Trophoblast cell (in vitro differentiated cells and primary cell): ENCODE data around the gene SFXN4.

Source experiments
- DNase-seq, 2 donors: peaks; one replicate each; pipeline ENCODE4 v3.0.0-alpha.2; 2016
- H2AFZ ChIP-seq: 2 replicates; pipeline ENCODE4 v1.6.1; 2013; ENCODE audit warnings: low read length, moderate library complexity, mild to moderate bottlenecking; ENCODE audit not compliant: insufficient read depth, poor library complexity
- H2AK5ac ChIP-seq: 2 replicates; pipeline ENCODE4 v1.6.1; 2013; ENCODE audit warnings: mild to moderate bottlenecking, low read length
- H2BK120ac ChIP-seq: 2 replicates; pipeline ENCODE4 v1.6.1; 2013; ENCODE audit warnings: low read length, mild to moderate bottlenecking, moderate library complexity; ENCODE audit not compliant: insufficient read depth, poor library complexity
- H2BK12ac ChIP-seq: 2 replicates; pipeline ENCODE4 v1.6.1; 2013; ENCODE audit warnings: mild to moderate bottlenecking, low read length, moderate library complexity
- H2BK5ac ChIP-seq: 2 replicates; pipeline ENCODE4 v1.6.1; 2013; ENCODE audit warnings: low read length, low read depth, moderate library complexity, mild to moderate bottlenecking; ENCODE audit not compliant: poor library complexity
- H3K14ac ChIP-seq: 2 replicates; pipeline ENCODE4 v1.6.1; 2013; ENCODE audit warnings: mild to moderate bottlenecking, low read length
- H3K18ac ChIP-seq: 2 replicates; pipeline ENCODE4 v1.6.1; 2013; ENCODE audit warnings: mild to moderate bottlenecking, low read length
- H3K23ac ChIP-seq: 2 replicates; pipeline ENCODE4 v1.6.1; 2013; ENCODE audit warnings: low read length
- H3K27ac ChIP-seq: 2 replicates; pipeline ENCODE4 v1.5.1; 2013; ENCODE audit warnings: low read depth, mild to moderate bottlenecking, inconsistent platforms, low read length, moderate library complexity
- H3K27me3 ChIP-seq: 2 replicates; pipeline ENCODE4 v1.6.1; 2013; ENCODE audit warnings: inconsistent platforms, mild to moderate bottlenecking, low read length, moderate library complexity; ENCODE audit not compliant: insufficient read depth
- H3K36me3 ChIP-seq, 2 experiments: 1 replicate in 1 of 2; 2 replicates in 1 of 2; pipeline ENCODE4 v1.6.1; 2013; ENCODE audit warnings: low read length in 2 of 2, mild to moderate bottlenecking in 2 of 2, moderate library complexity in 1 of 2; ENCODE audit not compliant: insufficient read depth in 2 of 2, control insufficient read depth in 1 of 2
- H3K4ac ChIP-seq: 2 replicates; pipeline ENCODE4 v1.6.1; 2013; ENCODE audit warnings: low read depth, mild to moderate bottlenecking, low read length, moderate library complexity
- H3K4me1 ChIP-seq, 2 experiments: 1 replicate in 1 of 2; 2 replicates in 1 of 2; pipeline ENCODE4 v1.6.1; 2013; ENCODE audit warnings: low read length in 2 of 2, mild to moderate bottlenecking in 2 of 2, moderate library complexity in 1 of 2; ENCODE audit not compliant: insufficient read depth in 2 of 2, control insufficient read depth in 1 of 2
- H3K4me2 ChIP-seq: 2 replicates; pipeline ENCODE4 v1.6.1; 2013; ENCODE audit warnings: inconsistent platforms, mild to moderate bottlenecking, low read length, moderate library complexity
- H3K4me3 ChIP-seq: 2 replicates; pipeline ENCODE4 v1.5.1; 2013; ENCODE audit warnings: mild to moderate bottlenecking, low read depth, low read length, inconsistent platforms
- H3K79me1 ChIP-seq: one replicate; pipeline ENCODE4 v1.6.1; 2013; ENCODE audit warnings: low read length
- H3K79me2 ChIP-seq: 2 replicates; pipeline ENCODE4 v1.6.1; 2013; ENCODE audit warnings: low read length, mild to moderate bottlenecking; ENCODE audit not compliant: control insufficient read depth, insufficient read depth, poor library complexity
- H3K9ac ChIP-seq: 2 replicates; pipeline ENCODE4 v1.6.1; 2013; ENCODE audit warnings: mild to moderate bottlenecking, low read length
- H3K9me3 ChIP-seq: 2 replicates; pipeline ENCODE4 v1.6.1; 2013; ENCODE audit warnings: low read depth, mild to moderate bottlenecking, control low read depth, inconsistent platforms, low read length; ENCODE audit not compliant: insufficient read depth
- H4K12ac ChIP-seq: 2 replicates; pipeline ENCODE4 v1.6.1; 2013; ENCODE audit warnings: low read depth, mild to moderate bottlenecking, low read length, moderate library complexity
- H4K8ac ChIP-seq: 2 replicates; pipeline ENCODE4 v1.6.1; 2013; ENCODE audit warnings: low read depth, mild to moderate bottlenecking, low read length, moderate library complexity
- H4K91ac ChIP-seq: one replicate; pipeline ENCODE4 v1.6.1; 2013; ENCODE audit warnings: low read depth, mild to moderate bottlenecking, low read length, moderate library complexity
- WGBS: extraction: QIAGEN DNeasy Blood & Tissue Kit; methylation state at CpG from one replicate; pipeline ENCODE4 v1.1.7; 2013; ENCODE audit warnings: missing lambda C conversion rate; ENCODE audit not compliant: insufficient read length, insufficient coverage; ENCODE audit errors: extremely low coverage; 5-methylcytosine and 5-hydroxymethylcytosine counted together

SFXN4 gene

GRCh38 chr10:119166118-119166500 is 595 bp upstream of the SFXN4 start:
- Histone ChIP-seq H3K27me3 (no peaks in the 10 kb centered on the region), H3K4me2 (peak overlapping the region; percentile 72), H4K8ac (peak overlapping the region; percentile 94), H2BK120ac (no peak overlapping the region), H4K12ac (peak overlapping the region; percentile 27), H3K9me3 (no peaks in the 10 kb centered on the region), H3K4ac (no peak overlapping the region), H3K4me3 (peak overlapping the region; percentile 85), H3K79me1 (peaks cover 8% of the 10 kb centered on the region), H3K23ac (no peak overlapping the region), H3K4me1 (peaks cover 4 to 6% of the 10 kb centered on the region in 2 experiments), H2AK5ac (no peak overlapping the region), H2BK12ac (peak overlapping the region; percentile 18), H2BK5ac (peak overlapping the region; percentile 52), H3K27ac (peak overlapping the region; percentile 36), H3K14ac (peak overlapping the region; percentile 75), H4K91ac (peak overlapping the region; percentile 69), H3K79me2 (peaks cover 5% of the 10 kb centered on the region), H2AFZ (peak overlapping the region; percentile 66), H3K18ac (peak overlapping the region; percentile 71), H3K9ac (peak overlapping the region; percentile 92), H3K36me3 (peaks cover 13 to 17% of the 10 kb centered on the region in 2 experiments)
- DNase-seq: no peak
- WGBS: no CpG with 5 or more reads among the region's 7 CpGs

DNA sequence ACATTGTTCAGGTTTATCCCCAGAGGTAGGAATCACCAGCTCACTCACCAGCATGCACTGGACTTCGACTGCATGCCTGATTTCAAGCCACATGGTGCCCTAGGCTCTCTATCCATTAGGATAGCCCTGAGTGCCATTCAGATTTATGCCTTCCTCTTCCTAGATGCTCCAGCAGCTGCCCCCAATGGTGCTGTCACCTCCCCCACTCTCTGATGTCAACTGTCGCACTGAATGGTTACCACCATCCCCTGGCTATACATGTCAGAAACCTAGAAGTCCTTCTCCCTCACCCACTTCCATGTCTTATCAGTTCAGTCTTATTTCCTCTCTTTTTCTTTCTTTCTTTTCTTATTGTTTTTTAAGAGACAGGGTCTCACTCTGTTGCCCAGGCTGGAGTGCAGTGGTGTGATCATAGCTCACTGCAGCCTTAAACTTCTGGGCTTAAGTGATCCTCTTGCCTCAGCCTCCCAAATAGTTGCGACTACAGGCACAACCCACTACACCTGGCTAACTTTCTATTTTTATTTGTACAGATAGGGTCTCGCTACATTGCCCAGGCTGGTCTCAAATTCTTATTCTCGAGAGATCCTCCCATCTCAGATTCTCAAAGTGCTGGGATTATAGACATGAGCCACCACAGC is 2.9 kb downstream of the SFXN4 start:
- Histone ChIP-seq H3K4me1 (peaks cover 4 to 6% of the 10 kb centered on the region in 2 experiments), H3K36me3 (peaks cover 7 to 9% of the 10 kb centered on the region in 2 experiments), H2BK12ac (no peak overlapping the region), H3K79me1 (peaks cover 8% of the 10 kb centered on the region), H2BK5ac (no peak overlapping the region), H3K4ac (no peak overlapping the region), H3K27me3 (no peaks in the 10 kb centered on the region), H3K27ac (no peak overlapping the region), H3K9ac (no peak overlapping the region), H2AK5ac (no peak overlapping the region), H4K8ac (no peak overlapping the region), H2BK120ac (no peak overlapping the region), H4K91ac (no peak overlapping the region), H3K79me2 (peaks cover 5% of the 10 kb centered on the region), H3K18ac (no peak overlapping the region), H3K23ac (no peak overlapping the region), H4K12ac (no peak overlapping the region), H3K9me3 (no peaks in the 10 kb centered on the region), H3K14ac (no peak overlapping the region), H3K4me3 (no peak overlapping the region), H3K4me2 (no peak overlapping the region), H2AFZ (no peak overlapping the region)
- WGBS: no CpG with 5 or more reads among the region's 5 CpGs
- DNase-seq: no peak

DNA sequence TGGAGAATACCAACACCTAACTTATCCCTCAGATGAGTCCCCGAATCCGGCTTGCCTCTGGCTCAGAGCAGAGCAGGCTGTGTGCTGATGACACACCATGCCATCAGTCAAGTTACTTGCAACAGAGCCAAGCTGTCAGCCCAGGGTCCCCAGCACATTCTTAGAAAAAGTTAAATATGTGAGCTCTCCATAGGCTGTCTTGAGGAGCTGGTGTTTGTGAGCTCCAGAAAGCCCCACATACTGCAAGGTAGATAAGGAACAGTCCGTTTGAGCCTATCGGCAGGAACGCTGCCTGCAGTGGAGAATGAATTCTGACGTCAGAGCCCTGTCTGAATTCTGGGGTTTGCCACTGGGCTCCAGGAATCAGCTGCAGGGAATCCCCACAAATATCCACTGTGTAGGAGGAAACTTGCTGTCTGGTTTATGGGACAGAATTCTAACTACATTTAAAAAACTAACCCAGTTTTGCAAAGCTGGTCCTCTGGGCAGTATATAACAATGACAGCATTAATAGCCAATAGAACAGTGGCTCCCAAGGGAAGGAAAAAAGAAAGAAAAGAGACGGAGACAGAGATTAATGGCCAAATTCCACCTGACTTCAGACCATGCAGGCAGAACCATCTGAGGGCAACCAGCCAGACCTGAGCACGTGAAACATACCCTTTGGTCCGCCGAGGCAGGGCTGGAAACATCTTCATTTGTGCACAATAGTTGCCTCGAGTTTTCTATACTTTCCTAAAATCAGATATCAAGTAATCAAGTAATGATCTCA is 3.6 kb downstream of the SFXN4 start:
- no peak overlapping the region for H4K91ac ChIP-seq
- H2AK5ac ChIP-seq: no peak overlapping the region
- H4K8ac ChIP-seq: no peak overlapping the region
- no peak overlapping the region for H4K12ac ChIP-seq
- peaks cover 4 to 6% of the 10 kb centered on the region in 2 experiments for H3K4me1 ChIP-seq
- no peak overlapping the region for H3K27ac ChIP-seq
- H3K9me3 ChIP-seq: no peaks in the 10 kb centered on the region
- no peak overlapping the region for H3K4me3 ChIP-seq
- WGBS: no CpG with 5 or more reads among the region's 11 CpGs
- H3K27me3 ChIP-seq: no peaks in the 10 kb centered on the region
- H3K9ac ChIP-seq: no peak overlapping the region
- no peak overlapping the region for H2BK5ac ChIP-seq
- no peak overlapping the region for H3K23ac ChIP-seq
- no peak overlapping the region for H2BK12ac ChIP-seq
- peaks cover 5% of the 10 kb centered on the region for H3K79me2 ChIP-seq
- no peak overlapping the region for H2BK120ac ChIP-seq
- no peak overlapping the region for H3K18ac ChIP-seq
- H3K36me3 ChIP-seq: peaks cover 6 to 7% of the 10 kb centered on the region in 2 experiments
- H3K4me2 ChIP-seq: no peak overlapping the region
- DNase-seq: no peak
- H3K4ac ChIP-seq: no peak overlapping the region
- H3K14ac ChIP-seq: no peak overlapping the region
- H2AFZ ChIP-seq: no peak overlapping the region
- H3K79me1 ChIP-seq: peaks cover 8% of the 10 kb centered on the region

- H2AK5ac ChIP-seq: no peak overlapping the region
- H3K4me1 ChIP-seq: no peaks in the 10 kb centered on the region
- no peak overlapping the region for H2AFZ ChIP-seq
- no peak overlapping the region for H3K4ac ChIP-seq
- H3K9me3 ChIP-seq: no peaks in the 10 kb centered on the region
- no peak overlapping the region for H4K8ac ChIP-seq
- no peak overlapping the region for H3K27ac ChIP-seq
- WGBS: no CpG with 5 or more reads among the region's 8 CpGs
- H3K9ac ChIP-seq: no peak overlapping the region
- H4K12ac ChIP-seq: no peak overlapping the region
- no peak overlapping the region for H2BK12ac ChIP-seq
- DNase-seq: no peak
- no peak overlapping the region for H3K18ac ChIP-seq
- no peaks in the 10 kb centered on the region for H3K27me3 ChIP-seq
- H3K23ac ChIP-seq: no peak overlapping the region
- peaks cover 8 to 14% of the 10 kb centered on the region in 2 experiments for H3K36me3 ChIP-seq
- no peak overlapping the region for H3K4me2 ChIP-seq
- H3K79me2 ChIP-seq: no peaks in the 10 kb centered on the region
- H4K91ac ChIP-seq: no peak overlapping the region
- no peak overlapping the region for H2BK5ac ChIP-seq
- H3K79me1 ChIP-seq: no peaks in the 10 kb centered on the region
- H3K14ac ChIP-seq: no peak overlapping the region
- H3K4me3 ChIP-seq: no peak overlapping the region
- no peak overlapping the region for H2BK120ac ChIP-seq
These were observed 6.2 kb downstream of the SFXN4 start for GRCh38 chr10:119159332-119159731.
